OCI-M2 (cell line): ENCODE data around the gene FILIP1L.

Source experiments
- DNase-seq: peaks from one replicate; lab custom pipeline; 2025; ENCODE audit not compliant: unreplicated experiment; lab: John Stamatoyannopoulos, UW

Gene FILIP1L

DNA sequence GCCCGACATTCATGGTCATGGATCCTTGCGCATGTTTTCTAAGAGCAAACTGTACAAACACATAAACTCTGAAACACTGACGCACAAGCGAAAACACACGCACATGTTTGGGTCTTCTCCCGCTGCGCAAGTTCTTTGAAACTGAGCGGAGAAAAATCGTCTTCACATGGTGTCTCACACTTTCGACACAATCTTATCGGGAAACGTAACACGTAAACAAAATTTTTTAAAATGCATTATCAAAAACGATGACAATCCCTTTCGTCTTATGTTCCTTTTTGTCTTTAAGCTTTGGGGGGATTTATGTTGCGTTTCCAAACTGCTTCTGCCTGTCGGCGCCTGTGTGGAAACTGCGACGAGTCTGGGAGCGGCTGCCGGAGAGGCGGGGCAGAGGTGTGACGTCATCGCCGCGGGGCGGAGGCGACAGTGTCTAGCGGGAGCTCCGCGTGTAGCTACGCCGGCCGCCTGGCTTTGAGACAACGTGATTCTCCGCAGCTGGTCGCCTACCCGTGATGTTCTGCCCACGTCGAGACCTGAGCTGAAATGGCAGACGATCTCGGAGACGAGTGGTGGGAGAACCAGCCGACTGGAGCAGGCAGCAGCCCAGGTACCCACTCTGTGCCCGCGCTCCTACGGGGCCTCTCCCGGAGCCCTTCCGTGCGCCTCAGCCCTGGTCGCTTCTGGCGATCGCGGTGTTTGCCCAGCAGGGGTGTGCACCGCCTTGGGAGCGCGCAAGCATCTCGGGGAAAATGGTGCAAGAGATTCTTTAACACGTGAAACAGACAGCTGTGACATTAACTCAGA is 296.7 kb downstream of the FILIP1L start, which contains the start of gene CMSS1:
Gene CMSS1, plus strand, starts transcription at position 426 of the 804 bp plus-strand sequence.
- DNase-seq: peak; percentile 44

DNA sequence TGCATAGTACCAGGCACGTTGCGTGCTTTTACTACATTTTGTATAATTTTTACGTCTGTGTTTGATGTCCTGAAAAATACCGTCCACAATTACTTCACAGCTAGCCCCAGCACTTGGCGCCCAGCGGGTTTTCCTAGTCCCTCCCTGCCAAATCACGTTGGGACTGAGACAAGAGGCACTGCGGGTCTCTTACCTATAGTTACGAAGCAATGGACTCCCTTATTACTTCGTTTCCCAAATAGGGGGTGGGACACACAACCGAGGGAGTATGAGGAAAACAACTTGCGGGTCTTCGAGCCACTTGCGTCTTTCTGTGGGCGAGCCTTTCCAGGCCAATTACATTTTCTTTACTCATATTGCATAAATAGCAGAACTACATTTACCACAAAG is 297.3 kb downstream of the FILIP1L start:
- DNase-seq: no peak

DNA sequence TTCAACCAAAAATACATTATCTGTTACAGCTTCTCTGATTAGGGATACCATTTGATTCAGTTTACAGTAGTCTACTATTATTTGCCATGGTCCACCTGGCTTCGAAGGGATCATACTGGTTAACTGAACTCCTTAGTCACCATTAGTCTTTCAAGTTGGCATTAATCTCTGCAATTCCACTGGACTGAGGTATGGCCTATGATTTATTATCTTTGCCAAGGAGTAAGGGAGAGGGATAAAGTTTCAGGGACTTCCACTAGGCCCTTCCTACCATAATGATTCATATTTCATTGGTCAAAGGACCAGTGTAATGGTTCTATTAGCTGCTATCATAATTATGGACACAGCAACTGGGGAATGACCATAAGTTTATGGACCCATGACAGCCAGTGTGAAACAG is 303.9 kb downstream of the FILIP1L start:
- no peak for DNase-seq

DNA sequence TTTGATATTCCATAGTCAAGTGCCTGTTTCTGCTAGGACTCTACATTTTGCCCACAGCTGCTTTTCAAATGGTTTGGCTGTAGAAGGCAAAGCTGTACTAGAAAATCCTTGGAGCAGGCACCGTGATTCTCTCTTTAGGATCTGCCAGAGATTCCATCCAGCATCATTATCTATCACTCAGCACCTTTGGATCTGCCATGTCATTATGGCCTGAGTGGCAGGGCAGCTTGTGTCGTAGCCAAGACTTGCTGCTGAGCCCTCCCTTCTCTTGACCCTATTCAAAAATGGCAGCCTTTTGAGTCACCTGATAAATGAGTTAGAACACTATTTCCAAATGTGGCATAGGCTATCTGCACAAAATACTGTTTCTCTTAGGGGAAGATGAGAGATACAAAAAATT is 304.7 kb downstream of the FILIP1L start:
- DNase-seq: no peak

DNA sequence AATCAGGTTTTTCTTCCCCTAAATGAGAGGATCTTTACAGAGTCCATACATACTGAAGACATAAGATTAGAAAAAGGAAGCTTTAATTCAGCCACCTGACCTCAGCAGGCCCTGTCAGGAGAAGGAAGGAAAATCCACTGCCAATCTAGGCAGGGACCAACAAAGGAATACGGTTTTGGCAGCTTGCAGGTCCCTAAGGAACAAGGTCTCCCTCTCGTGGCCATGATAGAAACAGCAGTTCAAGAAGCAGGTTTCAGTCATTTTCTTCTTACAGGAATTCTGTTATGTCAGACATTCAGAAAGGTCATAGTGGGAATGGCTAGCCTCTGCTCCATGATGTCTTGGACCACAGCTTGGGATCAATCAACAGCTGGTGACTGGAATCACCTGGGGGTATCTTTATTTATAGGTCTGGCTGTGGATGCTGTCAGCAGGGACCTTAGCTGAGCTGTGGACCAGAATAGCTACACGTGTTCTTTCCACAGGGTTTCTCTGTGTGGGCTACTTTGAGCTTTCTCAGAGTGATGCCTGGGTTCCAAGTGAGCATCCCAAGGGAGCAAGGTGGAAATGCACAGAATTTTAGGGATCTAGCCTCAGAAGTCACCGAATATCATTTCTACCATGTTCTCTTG is 306.0 kb downstream of the FILIP1L start:
- DNase-seq: no peak

DNA sequence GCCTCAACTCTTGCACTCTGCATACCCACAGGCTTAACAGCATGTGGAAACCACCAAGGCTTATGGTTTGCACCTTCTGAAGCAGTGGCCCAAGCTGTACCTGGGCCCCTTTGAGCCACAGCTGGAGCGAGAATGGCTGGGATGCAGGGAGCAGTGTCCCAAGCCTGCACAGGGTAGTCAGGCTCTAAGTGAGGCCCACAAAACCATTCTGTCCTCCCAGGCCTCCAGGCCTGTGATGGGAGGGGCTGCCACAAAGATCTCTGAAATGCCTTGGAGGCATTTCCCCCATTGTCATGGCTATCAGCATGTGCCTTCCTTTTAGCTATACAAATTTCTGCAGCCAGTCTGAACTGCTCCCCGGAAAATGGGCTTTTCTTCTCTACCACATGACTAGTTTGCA is 309.1 kb downstream of the FILIP1L start:
- DNase-seq: no peak

DNA sequence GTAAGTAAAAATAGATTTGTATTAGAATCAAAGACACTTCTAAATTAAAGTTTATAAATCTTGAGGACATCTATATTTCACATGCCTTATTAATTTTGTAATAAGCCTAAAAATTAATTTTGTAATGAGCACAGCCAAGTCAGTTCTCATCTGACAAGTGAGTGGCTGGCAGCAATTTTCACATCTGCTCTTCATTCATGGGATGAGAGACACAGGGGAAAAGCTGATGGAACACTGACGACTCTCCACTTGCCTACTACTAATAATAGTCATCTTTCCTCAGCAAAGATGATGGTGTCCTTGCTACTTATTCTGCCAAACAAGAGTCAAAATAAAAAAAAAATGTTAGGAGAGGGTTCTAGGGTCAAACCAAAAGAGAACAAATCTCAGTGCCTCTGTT is 311.0 kb downstream of the FILIP1L start:
- DNase-seq: no peak

DNA sequence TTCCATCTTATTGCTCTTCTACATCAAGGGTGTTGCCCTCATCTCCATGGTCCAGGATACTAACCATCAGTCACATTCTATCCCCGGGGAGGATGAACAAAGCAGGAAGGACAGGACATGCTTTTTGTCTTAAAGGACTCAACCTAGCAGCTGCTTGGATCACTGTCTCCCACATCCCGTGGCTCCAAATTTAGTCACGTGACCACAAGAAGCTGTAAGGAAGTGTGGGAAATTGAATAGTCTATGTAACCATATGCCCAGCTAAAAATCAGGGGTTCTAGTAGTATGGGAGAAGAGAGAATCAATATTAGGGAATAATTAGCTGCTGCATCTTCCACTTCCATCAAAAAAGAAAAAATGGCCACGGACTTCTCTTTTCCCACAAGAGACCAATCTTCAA is 314.9 kb downstream of the FILIP1L start:
- DNase-seq: no peak

DNA sequence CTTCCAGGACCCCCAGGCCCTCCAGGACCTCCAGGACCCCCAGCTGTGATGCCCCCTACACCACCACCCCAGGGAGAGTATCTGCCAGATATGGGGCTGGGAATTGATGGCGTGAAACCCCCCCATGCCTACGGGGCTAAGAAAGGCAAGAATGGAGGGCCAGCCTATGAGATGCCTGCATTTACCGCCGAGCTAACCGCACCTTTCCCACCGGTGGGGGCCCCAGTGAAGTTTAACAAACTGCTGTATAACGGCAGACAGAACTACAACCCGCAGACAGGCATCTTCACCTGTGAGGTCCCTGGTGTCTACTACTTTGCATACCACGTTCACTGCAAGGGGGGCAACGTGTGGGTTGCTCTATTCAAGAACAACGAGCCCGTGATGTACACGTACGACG is 318.7 kb downstream of the FILIP1L start:
- DNase-seq: no peak

DNA sequence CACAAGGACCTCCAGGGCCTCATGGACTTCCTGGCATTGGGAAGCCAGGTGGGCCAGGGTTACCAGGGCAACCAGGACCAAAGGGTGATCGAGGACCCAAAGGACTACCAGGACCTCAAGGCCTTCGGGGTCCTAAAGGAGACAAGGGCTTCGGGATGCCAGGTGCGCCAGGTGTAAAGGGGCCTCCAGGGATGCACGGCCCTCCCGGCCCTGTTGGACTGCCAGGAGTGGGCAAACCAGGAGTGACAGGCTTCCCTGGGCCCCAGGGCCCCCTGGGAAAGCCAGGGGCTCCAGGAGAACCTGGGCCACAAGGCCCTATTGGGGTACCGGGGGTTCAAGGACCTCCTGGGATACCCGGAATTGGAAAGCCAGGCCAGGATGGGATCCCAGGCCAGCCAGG is 319.8 kb downstream of the FILIP1L start:
- no peak for DNase-seq

DNA sequence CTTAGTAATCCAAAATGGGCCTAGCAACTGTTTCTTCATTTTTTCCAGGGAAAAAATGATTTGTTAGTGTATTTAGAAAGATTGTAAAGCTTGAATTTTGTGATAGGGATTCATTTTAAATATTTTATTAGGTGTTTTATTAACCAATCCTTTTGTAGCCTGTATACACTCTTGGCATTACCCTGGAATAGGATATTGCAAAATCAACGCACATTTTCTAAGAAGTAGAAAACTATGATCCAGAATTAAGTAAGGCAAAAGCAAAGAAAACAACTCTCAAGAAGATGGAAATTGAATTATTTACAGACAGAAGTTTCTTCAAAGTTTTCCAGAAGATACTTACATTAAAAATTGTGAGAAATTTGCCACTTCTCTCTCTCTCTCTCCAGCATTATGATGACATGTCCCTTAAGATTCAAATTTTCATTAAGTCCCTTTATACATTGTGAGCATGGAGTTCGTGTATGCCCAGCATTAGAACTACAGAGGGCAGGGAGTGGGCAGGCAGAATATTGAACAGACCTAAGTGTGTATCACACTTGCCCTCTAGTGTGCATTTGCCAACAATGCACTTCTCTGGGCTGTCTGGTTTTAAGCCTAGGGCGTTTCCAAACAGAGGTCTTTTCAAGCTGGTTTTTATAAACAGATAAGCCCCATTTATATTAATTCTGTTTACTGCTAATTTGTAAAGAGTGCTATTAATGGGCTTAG is 325.1 kb downstream of the FILIP1L start:
- DNase-seq: peak; percentile 5
